Suprapubic skin (tissue), 4 donors: Measurements from ENCODE around the gene PRH1.

Experiments used
- EP300 ChIP-seq: sonication (generic); formaldehyde crosslinking; IDR thresholded peaks from one replicate; pipeline ENCODE4 v1.6.1; 2017; ENCODE audit warnings: antibody characterized with exemption
- POLR2AphosphoS5 ChIP-seq, 3 donors: sonication (generic); formaldehyde crosslinking; IDR thresholded peaks; one replicate each; pipeline ENCODE4 v1.6.1; 2017; ENCODE audit warnings: antibody characterized with exemption in 3 of 3
- TF ChIP-seq, protein P1 (sequence below), 2 donors: fragments of 200-600 bp in 1 of 2; fragments of 450-650 bp in 1 of 2; sonication (generic) in 1 of 2; IDR thresholded peaks; one replicate each; pipeline ENCODE4 v1.5.1; 2016 to 2019; ENCODE audit warnings: antibody characterized with exemption in 2 of 2, mild to moderate bottlenecking in 1 of 2, moderate library complexity in 1 of 2

DNA sequence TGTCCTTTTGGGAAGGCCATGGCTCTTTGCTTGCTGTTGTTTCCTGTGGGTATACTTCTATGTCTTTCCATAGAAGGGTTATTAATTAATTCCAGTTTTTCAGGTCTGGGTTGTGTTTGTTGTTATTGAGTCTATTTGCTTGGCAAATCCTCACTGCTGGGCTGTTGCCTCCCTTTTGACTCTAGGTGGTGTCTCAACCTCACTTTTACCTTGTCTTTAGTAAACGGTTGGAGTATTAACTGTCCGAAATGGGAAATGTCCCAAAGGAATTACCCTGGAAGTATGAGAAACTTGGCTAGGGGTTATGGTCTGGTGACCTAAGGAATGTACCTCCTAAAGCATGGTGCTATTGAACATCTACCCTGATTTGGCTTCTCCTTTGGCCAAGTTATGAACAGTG is 16.7 kb downstream of the PRH1 start:
- TF ChIP-seq POLR2AphosphoS5 (IDR thresholded peaks at IDR 0.05) (no peak), EP300 (no peak)
- TF ChIP-seq, protein P1, sequence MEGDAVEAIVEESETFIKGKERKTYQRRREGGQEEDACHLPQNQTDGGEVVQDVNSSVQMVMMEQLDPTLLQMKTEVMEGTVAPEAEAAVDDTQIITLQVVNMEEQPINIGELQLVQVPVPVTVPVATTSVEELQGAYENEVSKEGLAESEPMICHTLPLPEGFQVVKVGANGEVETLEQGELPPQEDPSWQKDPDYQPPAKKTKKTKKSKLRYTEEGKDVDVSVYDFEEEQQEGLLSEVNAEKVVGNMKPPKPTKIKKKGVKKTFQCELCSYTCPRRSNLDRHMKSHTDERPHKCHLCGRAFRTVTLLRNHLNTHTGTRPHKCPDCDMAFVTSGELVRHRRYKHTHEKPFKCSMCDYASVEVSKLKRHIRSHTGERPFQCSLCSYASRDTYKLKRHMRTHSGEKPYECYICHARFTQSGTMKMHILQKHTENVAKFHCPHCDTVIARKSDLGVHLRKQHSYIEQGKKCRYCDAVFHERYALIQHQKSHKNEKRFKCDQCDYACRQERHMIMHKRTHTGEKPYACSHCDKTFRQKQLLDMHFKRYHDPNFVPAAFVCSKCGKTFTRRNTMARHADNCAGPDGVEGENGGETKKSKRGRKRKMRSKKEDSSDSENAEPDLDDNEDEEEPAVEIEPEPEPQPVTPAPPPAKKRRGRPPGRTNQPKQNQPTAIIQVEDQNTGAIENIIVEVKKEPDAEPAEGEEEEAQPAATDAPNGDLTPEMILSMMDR (IDR thresholded peaks at IDR 0.05), result no peak
